Subcutaneous adipose tissue (tissue), 4 donors: ENCODE results near the gene KATNBL1. TPM values are rescaled to one million over a fixed set of nuclear protein-coding genes. Genes with fewer than 3 reads are reported as not detected.

Experiments used
- CTCF ChIP-seq: fragments of 450-650 bp; IDR thresholded peaks from one replicate; pipeline ENCODE4 v1.5.1; 2016; ENCODE audit warnings: low read depth, mild to moderate bottlenecking, control low read depth, antibody characterized with exemption, moderate library complexity
- total RNA-seq, 4 donors: library from RNA; depleted of rRNA; stranded (reverse); fragments of >200 nt; gene quantifications; one replicate each; pipeline ENCODE4 v1.1.0, GENCODE V29; 2016

Gene KATNBL1
- total RNA-seq = 10 to 100 TPM; 45.4 to 59.0 (median 55.9) TPM

- no peak for TF ChIP-seq CTCF
Measured at GRCh38 chr15:34209421-34210282, at the start of gene KATNBL1. Gene KATNBL1, minus strand, starts transcription at chr15:34210096. Its CDS starts 46,420 bp downstream, at chr15:34163676.

- TF ChIP-seq CTCF = no peak
Measured at GRCh38 chr15:34259566-34259965, 49.7 kb upstream of the KATNBL1 start.

- TF ChIP-seq CTCF = no peak
Measured at GRCh38 chr15:34258151-34258550, 48.3 kb upstream of the KATNBL1 start.

GRCh38 chr15:34252545-34252944 is 42.6 kb upstream of the KATNBL1 start:
- no peak for TF ChIP-seq CTCF

- no peak for TF ChIP-seq CTCF
Measured at GRCh38 chr15:34248190-34248589, 38.3 kb upstream of the KATNBL1 start.

- no peak for TF ChIP-seq CTCF
Measured at GRCh38 chr15:34246276-34246976, 36.5 kb upstream of the KATNBL1 start.

GRCh38 chr15:34243226-34243625 is 33.3 kb upstream of the KATNBL1 start:
- no peak for TF ChIP-seq CTCF
